Testis (tissue), 3 donors: ENCODE data around the gene JTB. TPM values are rescaled to one million over a fixed set of nuclear protein-coding genes. Genes with fewer than 3 reads are reported as not detected.

Source experiments
- DNase-seq: peaks from one replicate; pipeline ENCODE4 v3.0.0-alpha.2; 2019
- H3K27ac ChIP-seq, 2 donors: fragments of 200-600 bp; sonication (generic); one replicate each; pipeline ENCODE4 v1.5.1; 2019
- H3K27me3 ChIP-seq: fragments of 200-600 bp; sonication (generic); one replicate; pipeline ENCODE4 v1.5.1; 2019
- H3K36me3 ChIP-seq: fragments of 200-600 bp; sonication (generic); one replicate; pipeline ENCODE4 v1.5.1; 2017; ENCODE audit warnings: low read depth; ENCODE audit errors: missing control alignments
- H3K4me1 ChIP-seq: fragments of 200-600 bp; sonication (generic); one replicate; pipeline ENCODE4 v1.5.1; 2019
- H3K4me3 ChIP-seq, 2 donors: fragments of 200-600 bp; sonication (generic); one replicate each; pipeline ENCODE4 v1.5.1; 2017 to 2019
- H3K9me3 ChIP-seq: fragments of 200-600 bp; sonication (generic); one replicate; pipeline ENCODE4 v1.5.1; 2017
- CTCF ChIP-seq, 3 experiments: fragments of 450-650 bp in 2 of 3; fragments of 200-600 bp in 1 of 3; sonication (generic) in 1 of 3; IDR thresholded peaks; one replicate each; pipeline ENCODE4 v1.5.1; 2016 to 2019; ENCODE audit warnings: antibody characterized with exemption in 3 of 3, mild to moderate bottlenecking in 2 of 3, moderate library complexity in 1 of 3
- POLR2A ChIP-seq: fragments of 450-650 bp; IDR thresholded peaks from one replicate; pipeline ENCODE4 v1.6.1; 2017; ENCODE audit warnings: antibody characterized with exemption, mild to moderate bottlenecking, moderate library complexity
- WGBS, 2 donors: methylation state at CpG; one replicate each; pipeline ENCODE4 v1.1.5; 2018; 5-methylcytosine and 5-hydroxymethylcytosine counted together
- intact Hi-C: fragments of 100-400 bp; cut with DNase I; formaldehyde crosslinking; loops from one replicate; pipeline ENCODE4 v1.15.1; 2023; ENCODE audit warnings: low total_unique reads
- polyA plus RNA-seq: library from polyadenylated mRNA; stranded (reverse); fragments of 350-450 nt; fragmentation: Illumina TruSeq; extraction: RNeasy Lipid Tissue Mini Kit (QIAGEN cat#74804); gene quantifications from one replicate; pipeline ENCODE4 v1.2.3, GENCODE V29; 2014; ENCODE audit warnings: low read depth, low replicate concordance; ENCODE audit not compliant: insufficient read depth
- total RNA-seq, 2 donors: library from RNA; depleted of rRNA; stranded (reverse); fragments of >200 nt; gene quantifications; one replicate each; pipeline ENCODE4 v1.2.3, GENCODE V29; 2016

Gene JTB
- total and polyA plus RNA-seq, 3 donors from 2014 or later, result 78.6 to 212 (median 159) TPM

- H3K27me3 ChIP-seq, result no peaks in the 10 kb centered on the region
- H3K9me3 ChIP-seq, result no peaks in the 10 kb centered on the region
- peak; percentile 47 for DNase-seq
- H3K27ac ChIP-seq, result peak overlapping the region; percentile 89 to 98
- intact Hi-C loops, result no loop called here
- peaks cover 51% of the 10 kb centered on the region for H3K4me1 ChIP-seq
- H3K4me3 ChIP-seq, result peak overlapping the region; percentile 67 to 91
- TF ChIP-seq CTCF (IDR thresholded peaks at IDR 0.05), result no peak
- TF ChIP-seq POLR2A, result no peak
- no peaks in the 10 kb centered on the region for H3K36me3 ChIP-seq
- WGBS, 2 donors, result 0 to 1% methylated on average over 21 to 22 of the region's 22 CpGs
These were observed 13.6 kb downstream of the JTB start for GRCh38 chr1:153963850-153964331.

DNA sequence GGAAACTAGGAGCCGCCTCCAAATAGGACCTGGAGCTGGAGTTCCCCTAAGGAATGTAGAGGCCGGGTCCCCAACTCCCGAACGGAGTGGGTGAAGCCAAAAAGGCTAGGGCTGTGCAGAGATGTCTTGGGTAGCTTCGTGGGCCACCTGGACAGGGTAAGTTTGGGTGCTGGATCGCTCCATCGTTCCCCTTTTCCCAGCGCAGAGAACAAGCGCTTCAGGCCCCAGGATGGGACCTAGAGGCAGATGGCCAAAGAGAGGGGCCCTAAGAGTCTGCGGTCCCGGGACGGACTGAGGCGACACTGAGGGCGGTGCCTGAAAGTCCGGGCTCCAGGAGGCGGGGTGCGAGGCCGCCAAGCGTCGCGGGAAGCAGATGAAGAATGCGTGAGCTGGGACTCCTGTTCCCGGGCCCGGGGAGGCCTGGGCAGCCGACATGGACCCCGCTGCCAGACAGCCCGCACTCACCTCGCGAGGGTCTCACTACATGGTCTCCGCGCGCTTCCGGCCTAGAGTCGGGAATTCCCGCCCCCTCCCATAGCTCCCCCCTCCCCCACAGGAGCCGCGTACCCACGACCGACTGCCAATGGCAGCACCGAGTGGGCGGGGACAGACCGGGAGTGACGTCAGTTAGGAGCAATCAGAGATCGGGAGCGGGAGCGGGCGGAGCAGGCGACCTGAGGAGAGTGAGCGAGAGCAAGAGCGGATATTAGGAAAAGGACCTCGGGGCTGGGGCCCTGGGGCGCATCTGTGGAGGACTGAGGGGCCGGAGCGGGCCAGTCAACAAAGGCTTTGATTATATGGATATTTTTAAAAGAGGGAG lies 14.2 kb downstream of the JTB start, which contains the start of gene SLC39A1:
Gene SLC39A1, minus strand, starts transcription at position 508 of the 820 bp plus-strand sequence. CDS start 822 bp downstream, outside the sequence.
- WGBS, 2 donors, result 0% methylated on average over 30 to 49 of the region's 54 CpGs
- H3K4me3 ChIP-seq, result peak within 1 kb of the TSS; percentile 67 to 91
- peak; percentile 50 for TF ChIP-seq POLR2A
- TF ChIP-seq CTCF (IDR thresholded peaks at IDR 0.05), result no peak
- intact Hi-C loops, result no loop called here
- peak; percentile 99 for DNase-seq
- H3K27me3 ChIP-seq, result no peaks in the 10 kb centered on the region
- no peaks in the 10 kb centered on the region for H3K9me3 ChIP-seq
- no peaks in the 10 kb centered on the region for H3K36me3 ChIP-seq
- peaks cover 47% of the 10 kb centered on the region for H3K4me1 ChIP-seq
- H3K27ac ChIP-seq, result peak within 1 kb of the TSS; percentile 89 to 98

DNA sequence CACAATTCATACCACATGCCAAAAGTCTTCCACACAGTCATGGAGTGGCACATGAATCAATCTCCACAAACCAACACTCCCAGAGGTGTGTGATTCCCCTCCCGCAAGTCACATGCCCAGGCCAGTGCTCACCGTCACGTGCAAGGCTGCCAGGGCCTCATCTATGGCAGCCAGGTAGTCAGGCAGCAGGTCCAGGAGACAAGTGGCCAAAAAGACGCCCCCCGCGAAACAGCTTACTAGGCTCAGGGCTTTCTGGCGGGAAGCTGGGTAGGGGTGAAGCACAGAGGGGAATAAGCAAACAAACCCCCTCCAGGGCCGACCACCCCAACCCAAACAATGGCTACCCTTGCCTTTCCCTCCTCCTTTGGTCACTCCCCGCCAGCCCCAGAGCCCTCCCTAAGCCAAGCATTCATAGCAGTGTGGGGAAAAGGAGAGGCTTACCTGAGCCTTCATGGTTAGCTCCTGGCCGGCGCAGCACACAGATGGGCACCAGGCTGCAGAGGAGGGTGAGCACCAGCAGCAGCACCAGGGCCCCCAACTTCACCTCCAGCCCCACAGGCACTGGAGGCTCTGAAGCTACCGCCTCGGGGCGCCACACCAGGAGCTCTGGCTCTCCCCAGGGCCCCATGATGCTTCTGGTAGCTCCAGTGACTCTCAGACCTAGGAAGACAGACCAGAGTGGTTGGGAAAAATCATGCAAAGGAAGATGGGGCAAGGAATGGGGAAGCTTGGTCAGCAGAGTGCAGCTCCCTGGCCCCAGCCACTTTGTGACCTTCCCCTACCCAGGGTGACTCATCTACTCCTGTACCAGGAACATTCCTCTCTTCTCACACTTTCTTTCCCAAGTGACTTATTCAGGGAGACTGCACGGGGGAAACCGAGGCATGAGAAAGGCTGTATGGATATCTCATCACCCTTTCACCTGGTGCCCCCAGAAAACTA lies 15.1 kb downstream of the JTB start:
- WGBS, 2 donors, result 42 to 48% methylated on average over 11 to 16 of the region's 16 CpGs
- intact Hi-C loops, result no loop called here
- DNase-seq, result no peak
- peak overlapping the region; percentile 89 to 98 for H3K27ac ChIP-seq
- no peaks in the 10 kb centered on the region for H3K27me3 ChIP-seq
- H3K36me3 ChIP-seq, result no peaks in the 10 kb centered on the region
- TF ChIP-seq POLR2A (no peak), CTCF (IDR thresholded peaks at IDR 0.05) (peak in 1 of 3 experiments; percentile 1)
- no peaks in the 10 kb centered on the region for H3K9me3 ChIP-seq
- H3K4me3 ChIP-seq, result peak overlapping the region; percentile 67 to 91
- peaks cover 46% of the 10 kb centered on the region for H3K4me1 ChIP-seq

DNA sequence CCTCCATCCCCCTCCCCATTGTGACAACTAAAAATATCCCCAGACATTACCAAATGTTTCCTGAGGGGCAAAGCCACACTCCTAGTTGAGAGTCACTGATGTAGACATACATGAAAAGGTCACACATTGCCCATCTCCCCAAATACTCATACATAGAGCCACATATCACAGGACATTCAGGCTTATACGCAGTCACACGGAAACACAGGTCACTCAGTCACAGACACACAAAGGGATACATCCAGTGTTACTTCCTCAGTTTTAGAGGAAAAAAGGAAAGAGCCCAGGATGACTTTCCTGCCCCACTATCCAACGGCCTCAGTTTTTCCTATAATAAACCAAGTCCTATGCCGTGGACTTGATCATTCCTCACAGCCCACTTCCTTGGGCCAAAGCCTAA lies 16.1 kb downstream of the JTB start:
- peaks cover 52% of the 10 kb centered on the region for H3K4me1 ChIP-seq
- H3K4me3 ChIP-seq, result no peak overlapping the region
- intact Hi-C loops, result no loop called here
- H3K9me3 ChIP-seq, result no peaks in the 10 kb centered on the region
- no peak for TF ChIP-seq CTCF (IDR thresholded peaks at IDR 0.05)
- TF ChIP-seq POLR2A, result no peak
- H3K27ac ChIP-seq, result peak overlapping the region in 1 of 2 donors; percentile 98
- WGBS, 2 donors, result 79 to 82% methylated on average over 4 of the region's 4 CpGs
- DNase-seq, result no peak
- no peaks in the 10 kb centered on the region for H3K36me3 ChIP-seq
- H3K27me3 ChIP-seq, result no peaks in the 10 kb centered on the region
